ENCODE measurements around the gene SDHB.

- no peak for TF ChIP-seq CTCF (IDR thresholded peaks at IDR 0.05; ENCODE audit: insufficient read depth, low read length)
- no peak for TF ChIP-seq POLR2AphosphoS5 (IDR thresholded peaks at IDR 0.05; ENCODE audit: low read depth)
- TF ChIP-seq SPI1 (IDR thresholded peaks at IDR 0.05; ENCODE audit: borderline replicate concordance, low read depth), result no peak
- no peak for TF ChIP-seq GABPA (IDR thresholded peaks at IDR 0.05; ENCODE audit: low read depth)
Measured at GRCh38 chr1:17046334-17046657, 7.5 kb downstream of the SDHB start.

Measured in HL-60 (cell line).